ENCODE measurements around the gene AFAP1L2.
A peak's percentile ranks its signal among the peaks of the same experiment; 100 is the strongest.

The AFAP1L2 gene
- 0 to 3.5 (median 0.07) reads per million in 17 experiments for total RNA-seq

DNA sequence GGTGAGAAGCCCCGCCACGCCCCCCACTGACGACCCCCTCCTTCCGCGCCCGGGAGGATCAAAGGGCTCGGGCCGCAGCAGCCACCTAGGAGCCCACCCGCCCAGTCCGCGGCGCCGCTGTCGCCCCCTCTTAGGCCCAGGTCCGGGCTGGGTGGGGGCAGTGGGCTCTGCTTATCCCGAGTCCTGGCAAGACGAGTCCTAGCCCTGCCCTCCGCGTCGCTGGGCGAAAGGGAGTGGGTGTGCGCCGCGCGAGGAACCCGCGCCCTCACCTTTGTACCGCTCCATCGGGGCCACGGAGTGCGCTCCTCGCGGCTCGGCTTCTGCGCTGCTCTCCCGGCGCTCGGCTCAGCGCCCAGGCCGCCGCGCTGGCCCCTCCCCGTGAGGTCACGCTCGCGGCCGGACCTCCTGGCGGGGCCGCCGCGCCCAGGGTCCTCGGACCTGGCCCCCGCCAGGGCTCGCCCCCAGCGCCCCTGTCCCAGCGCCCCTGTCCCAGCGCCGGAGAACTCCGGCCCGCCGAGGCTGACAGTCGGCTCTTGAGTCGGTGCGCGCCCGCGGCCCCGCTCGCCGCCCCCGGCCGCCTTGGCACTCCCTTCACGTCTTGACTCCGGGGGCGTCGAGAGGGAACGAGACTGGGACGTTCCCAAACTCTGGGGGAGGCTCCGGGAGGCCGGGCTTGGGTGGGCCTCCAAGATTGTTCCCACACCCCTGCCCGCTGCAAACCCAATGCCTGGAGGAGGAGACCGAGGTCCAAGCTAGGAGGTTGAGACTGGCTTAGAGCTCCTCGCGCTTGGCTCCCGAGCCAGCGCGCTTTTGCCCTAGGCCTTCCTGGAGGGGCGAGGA, at the start of gene AFAP1L2:
Gene AFAP1L2, minus strand, starts transcription at position 332 of the 840 bp plus-strand sequence. Its CDS starts 47 bp downstream, at position 285.
- DNase-seq: peak in 1 of 4 experiments; percentile 6

DNA sequence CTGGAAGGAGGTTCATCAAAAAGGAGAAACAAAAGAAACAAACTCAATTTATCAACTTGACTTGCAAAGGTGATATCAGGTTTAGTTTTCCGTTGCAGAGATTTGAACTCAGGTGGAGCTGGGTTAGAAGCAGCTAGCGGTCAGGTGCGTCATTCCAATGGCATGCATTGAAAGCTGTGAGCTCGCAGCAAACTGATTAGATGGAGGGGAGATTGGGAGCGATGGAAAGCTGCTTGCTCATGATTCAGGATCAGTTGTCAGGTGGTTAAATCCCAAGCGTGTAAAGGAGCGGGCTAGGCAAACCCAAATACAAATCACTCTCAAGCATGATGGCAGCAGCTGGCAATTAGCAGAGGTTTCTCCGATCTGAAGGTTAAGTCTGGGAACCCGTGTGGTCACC, 49.3 kb upstream of the AFAP1L2 start:
- DNase-seq: no peak

DNA sequence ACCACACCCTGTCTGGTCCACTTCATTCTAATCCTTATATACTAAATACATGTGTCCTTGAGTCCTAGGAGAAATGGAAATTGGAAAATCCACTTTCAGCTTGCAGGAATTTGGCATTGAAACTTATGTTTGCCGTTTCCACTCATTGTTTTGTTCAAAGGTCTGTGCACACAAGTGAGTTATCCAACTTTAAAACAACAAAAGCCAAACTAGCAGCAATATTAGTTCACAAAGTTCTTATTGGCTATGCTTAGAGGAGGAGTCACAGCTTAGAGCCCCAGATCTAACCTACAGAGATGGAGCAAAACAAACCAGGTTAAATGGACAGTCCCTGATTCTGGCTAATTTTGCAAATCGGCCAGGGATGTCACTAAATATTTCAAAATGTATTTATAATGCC, 44.6 kb upstream of the AFAP1L2 start:
- no peak for DNase-seq

DNA sequence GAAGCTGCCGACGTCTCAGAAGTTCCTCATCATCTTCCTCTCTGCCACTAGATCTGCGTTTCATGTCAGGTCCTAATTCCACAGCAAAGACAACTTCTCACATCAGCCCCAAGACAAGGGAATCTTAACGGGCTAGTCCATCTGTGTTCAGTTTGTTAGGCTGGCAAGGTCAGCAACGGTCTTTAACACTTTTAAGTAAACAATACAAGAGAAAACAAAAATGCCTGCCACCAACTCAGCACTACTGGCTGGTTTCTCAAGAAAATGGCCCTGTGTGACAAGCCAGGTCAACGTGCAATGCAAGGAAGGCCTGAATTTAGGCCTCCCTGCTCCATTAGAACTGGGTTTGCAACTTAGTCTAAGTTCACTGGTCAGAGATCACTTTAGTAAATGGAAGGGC, 41.0 kb upstream of the AFAP1L2 start:
- no peak for DNase-seq

GRCh38 chr10:114444819-114445218, 40.5 kb upstream of the AFAP1L2 start:
- no peak for DNase-seq

GRCh38 chr10:114442091-114442630, 37.9 kb upstream of the AFAP1L2 start:
- no peak for DNase-seq

- no peak for DNase-seq
Observed at GRCh38 chr10:114441107-114441506, 36.8 kb upstream of the AFAP1L2 start.

GRCh38 chr10:114437473-114438292, 33.4 kb upstream of the AFAP1L2 start:
- peak in 3 of 4 experiments; percentile 3 to 16 (median 16) for DNase-seq

DNA sequence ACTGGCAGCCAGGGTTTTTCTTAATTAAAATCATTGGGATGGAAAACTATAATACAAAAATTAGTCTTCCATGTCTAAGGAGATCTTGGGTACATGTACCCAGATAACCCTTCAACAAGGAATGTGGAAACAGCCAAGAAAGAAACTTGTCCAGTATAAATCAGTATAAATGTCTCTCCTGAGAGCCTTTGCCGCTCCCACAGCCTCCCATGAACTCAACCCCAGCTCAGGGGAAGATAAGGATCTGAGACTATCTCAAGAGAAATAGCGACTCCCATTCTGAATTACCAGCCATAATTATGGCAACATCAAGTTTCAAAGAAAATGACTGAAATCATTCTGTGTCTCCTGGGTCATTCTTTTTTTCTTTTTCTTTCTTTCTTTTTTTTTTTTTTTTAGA, 32.6 kb upstream of the AFAP1L2 start:
- DNase-seq: no peak

GRCh38 chr10:114432566-114433093, 28.3 kb upstream of the AFAP1L2 start:
- no peak for DNase-seq

DNA sequence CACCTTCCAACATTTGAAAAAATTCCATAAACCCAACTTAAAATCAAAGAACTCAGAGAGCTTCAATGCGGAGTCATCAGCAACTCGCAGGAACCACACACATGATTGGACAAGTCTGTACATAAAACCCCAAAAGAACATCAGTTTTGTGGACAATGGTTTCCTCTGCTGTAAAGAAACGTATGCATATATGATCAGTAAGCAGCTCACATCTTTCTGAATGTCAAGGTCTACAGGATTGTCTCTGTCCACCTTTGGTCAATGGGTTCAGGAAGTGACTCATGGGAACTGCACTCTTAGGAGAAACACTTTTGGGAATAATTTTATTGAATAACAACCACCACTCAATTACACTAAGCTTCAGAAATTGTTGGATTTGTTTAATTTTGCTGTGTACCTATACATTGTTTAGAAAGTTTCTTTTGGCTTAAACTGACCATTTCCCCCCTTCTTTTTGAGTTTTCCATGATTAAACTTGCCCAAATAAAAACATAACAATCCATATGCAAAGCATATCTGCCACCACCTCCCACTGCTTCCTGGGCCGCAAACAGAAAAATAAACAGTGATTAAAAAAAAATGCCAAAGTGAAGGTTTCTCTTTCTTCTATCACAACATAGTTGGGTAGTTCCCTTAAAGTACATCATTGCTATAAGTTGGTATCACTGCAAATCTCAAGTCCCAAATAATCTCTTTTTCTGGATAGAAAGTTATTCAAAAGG, 27.3 kb upstream of the AFAP1L2 start:
- DNase-seq: no peak

- no peak for DNase-seq
Observed at GRCh38 chr10:114430688-114431413, 26.5 kb upstream of the AFAP1L2 start.

GRCh38 chr10:114429581-114430335, 25.5 kb upstream of the AFAP1L2 start:
- DNase-seq: no peak

DNA sequence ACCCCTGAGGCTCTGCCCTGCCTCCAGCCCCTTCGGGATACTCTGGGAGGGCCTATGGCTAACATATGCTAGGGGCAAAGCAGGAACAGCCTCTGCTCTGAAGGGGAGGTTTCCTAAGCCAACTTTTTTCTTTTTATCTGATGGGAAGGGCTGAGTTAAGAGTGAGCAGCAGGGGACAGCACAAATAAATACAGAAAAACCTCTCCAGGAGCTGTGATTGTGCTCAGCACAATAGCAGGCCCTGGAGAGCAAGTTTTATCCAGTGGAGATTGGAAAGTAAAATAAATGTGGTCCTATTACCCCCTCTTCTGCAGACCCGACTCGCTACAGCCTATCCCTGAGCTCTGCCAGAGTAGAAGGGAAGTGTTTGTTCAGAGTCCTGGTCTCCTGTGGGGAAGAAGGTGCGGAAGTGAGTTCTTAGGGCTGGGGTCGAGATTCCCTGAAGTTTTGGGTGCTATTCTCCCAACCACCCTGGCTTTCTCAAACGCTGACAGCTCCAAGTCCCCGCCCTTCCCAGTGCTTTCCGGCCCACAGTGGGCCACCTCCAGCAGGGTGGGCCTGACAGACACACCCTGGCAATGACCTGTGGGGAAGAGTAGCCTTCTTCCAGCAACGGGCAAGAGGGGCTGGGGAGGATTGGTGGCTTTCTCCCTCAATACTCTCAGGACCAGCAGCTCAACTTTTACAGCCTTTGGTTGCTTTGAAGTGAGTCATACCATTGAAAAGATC, 23.0 kb upstream of the AFAP1L2 start:
- DNase-seq: no peak

DNA sequence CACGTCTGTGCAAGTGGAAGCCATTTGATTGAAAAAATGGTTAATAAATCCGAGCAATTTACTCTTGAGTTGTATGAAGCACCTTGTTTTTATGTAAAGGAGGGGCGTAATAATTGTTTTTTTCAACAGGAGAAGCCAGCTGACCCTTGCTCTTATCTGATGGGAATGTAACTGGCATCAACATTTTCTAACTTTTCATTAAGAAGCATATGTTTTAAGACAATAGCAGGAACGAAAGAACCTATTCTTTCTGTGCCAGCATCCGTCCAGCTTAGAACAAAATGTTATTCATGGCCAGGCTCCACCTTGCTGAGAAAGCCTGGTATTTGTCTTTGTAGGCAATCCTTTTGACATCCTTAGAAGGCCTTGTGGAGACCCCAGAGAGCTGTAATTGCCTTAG, 22.2 kb upstream of the AFAP1L2 start:
- DNase-seq: no peak

GRCh38 chr10:114420811-114421485, 16.6 kb upstream of the AFAP1L2 start:
- no peak for DNase-seq

GRCh38 chr10:114418109-114418508, 13.8 kb upstream of the AFAP1L2 start:
- DNase-seq: no peak

- DNase-seq: peak; percentile 40 to 80 (median 58)
Observed at GRCh38 chr10:114412907-114413797, 8.8 kb upstream of the AFAP1L2 start.
